ENCODE measurements around the gene GALNT13.

Gene GALNT13

DNA sequence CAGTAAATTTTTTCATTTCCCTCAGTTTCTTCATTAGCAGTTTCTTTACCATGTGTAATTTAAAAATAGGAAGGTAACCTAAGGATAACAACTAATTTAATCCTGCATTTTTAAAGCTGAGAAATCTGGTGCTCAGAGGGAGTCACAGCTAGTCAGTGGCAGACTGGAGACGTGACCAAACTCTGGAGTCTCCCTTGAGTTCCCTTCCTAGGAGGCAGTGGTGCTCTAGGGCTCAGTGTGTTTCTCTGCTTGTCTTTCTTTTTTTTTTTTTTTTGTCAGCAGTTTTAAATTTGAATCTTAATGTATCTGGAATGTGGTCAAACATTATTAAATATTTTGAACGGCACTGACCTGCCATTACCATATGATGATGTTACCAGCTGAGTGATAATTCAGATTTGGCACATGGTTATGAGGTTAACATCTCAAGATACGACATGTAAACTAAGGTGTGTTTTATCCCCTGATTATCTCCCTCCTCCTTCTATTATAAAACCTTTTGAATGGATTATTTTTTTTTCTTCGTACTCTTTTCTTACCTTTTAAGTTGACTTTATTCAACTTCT, 226.2 kb downstream of the GALNT13 start:
- no peak for DNase-seq (ENCODE audit: low read depth in 1 of 2, low spot score in 1 of 2)

- no peak for DNase-seq (ENCODE audit: low read depth in 1 of 2, low spot score in 1 of 2)
Observed at GRCh38 chr2:154120706-154121105, 249.0 kb downstream of the GALNT13 start.

DNA sequence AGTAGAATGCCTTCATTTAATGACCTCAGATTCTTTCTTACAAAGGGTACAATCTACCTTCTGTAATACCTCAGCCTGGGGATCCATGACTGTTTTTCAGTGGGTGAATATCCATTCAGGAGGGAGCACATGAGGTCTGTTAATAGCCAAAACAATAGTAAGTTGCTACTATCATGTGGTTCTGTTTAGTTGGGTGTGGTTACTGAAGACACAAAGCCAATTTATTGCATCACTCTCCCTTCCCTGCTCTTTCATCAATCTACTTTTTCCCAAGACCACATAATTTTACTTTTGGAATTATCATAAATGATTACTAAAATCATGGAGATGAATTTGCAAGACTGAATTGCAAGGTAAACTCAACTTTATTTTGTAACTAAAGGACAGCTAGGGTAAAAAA, 254.2 kb downstream of the GALNT13 start:
- DNase-seq (ENCODE audit: low read depth in 1 of 2, low spot score in 1 of 2) = no peak

DNA sequence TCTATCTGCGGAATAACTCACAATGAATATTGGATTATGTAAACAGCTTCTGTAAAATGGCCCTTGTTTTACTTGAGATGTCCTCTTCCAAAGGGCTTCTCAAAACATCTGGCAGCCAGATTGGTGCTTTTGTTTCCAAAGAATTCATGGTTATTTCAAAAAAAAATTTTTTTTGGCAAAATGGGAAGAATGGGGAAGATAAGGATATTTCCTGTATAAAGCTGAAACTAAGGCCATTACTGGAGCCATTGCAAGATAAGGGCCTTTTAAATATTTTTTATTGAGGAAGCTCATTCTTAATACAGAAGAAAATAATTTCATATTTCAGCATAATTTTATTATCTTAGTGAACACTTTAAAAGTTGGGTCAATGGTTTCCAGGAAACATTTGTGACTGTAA, 259.1 kb downstream of the GALNT13 start:
- no peak for DNase-seq (ENCODE audit: low read depth in 1 of 2, low spot score in 1 of 2)

- no peak for DNase-seq (ENCODE audit: low read depth in 1 of 2, low spot score in 1 of 2)
Observed at GRCh38 chr2:154132827-154133226, 261.1 kb downstream of the GALNT13 start.

DNA sequence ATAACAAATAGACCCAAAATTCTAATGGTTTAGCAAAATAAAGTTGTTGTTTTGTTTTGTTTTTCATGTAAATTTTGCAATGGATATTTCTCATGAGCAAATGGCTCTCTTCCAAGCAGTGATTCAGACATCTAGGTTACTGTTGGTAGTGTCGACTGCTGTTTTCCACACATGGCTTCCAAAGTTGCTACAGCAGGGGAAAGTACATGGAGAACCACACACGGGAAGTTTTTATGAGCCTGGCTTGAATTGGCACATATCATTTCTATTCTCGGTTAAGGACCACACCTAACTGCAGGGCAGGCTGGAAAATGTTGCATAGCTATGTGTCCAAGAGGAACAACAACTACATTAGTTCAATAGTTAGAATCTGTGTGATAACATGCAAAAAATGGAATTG, 262.1 kb downstream of the GALNT13 start:
- DNase-seq (ENCODE audit: low read depth in 1 of 2, low spot score in 1 of 2) = no peak

DNA sequence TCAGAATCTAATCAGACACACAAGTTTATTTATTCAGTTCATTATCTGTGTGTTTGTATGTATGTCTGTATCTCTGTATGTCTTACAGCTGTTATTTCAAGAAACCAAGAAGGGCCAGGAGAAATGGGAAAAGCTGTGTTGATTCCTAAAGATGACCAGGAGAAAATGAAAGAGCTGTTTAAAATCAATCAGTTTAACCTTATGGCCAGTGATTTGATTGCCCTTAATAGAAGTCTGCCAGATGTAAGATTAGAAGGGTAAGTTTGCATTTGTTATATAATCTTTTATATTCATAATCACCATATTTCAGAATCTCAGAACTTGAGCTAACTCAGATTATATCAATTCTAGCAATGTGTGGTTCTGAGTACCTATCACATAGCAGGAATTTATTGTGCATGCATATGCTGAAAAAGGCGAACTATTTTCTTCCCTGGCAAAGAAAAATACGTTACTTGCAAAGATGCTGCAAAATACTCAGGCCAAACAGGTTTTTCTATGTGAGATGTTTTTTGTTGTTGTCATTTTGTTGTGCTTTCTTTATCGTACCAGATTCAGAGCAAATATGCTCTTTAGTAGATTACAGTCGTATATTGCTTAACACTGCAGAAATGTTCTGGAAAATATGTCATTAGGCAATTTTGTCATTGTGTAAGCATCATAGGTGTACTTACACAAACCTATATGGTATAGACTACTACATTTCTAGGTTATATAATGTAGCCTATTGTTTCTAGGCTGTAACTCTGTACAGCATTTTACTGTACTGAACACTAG, 268.7 kb downstream of the GALNT13 start:
- no peak for DNase-seq (ENCODE audit: low read depth in 1 of 2, low spot score in 1 of 2)

- no peak for DNase-seq (ENCODE audit: low read depth in 1 of 2, low spot score in 1 of 2)
Observed at GRCh38 chr2:154142480-154142879, 270.8 kb downstream of the GALNT13 start.

DNA sequence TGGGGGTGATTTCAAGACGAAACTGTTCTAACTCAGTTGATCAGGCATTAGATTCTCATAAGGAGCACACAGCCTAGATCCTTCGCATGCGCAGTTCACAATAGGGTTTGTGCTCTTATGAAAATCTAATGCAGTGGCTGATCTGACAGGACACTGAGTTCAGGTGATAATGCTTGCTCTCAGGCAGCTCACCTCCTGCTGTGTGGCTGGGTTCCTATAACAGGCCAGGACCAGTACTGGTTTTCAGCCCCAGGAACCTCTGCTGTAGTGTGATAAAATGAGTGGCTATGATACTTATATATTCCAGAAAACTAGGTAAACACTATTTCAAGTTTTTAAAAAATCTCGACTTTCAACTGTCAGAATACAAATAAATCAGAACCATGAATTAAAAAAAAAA, 271.4 kb downstream of the GALNT13 start:
- DNase-seq (ENCODE audit: low read depth in 1 of 2, low spot score in 1 of 2) = no peak

DNA sequence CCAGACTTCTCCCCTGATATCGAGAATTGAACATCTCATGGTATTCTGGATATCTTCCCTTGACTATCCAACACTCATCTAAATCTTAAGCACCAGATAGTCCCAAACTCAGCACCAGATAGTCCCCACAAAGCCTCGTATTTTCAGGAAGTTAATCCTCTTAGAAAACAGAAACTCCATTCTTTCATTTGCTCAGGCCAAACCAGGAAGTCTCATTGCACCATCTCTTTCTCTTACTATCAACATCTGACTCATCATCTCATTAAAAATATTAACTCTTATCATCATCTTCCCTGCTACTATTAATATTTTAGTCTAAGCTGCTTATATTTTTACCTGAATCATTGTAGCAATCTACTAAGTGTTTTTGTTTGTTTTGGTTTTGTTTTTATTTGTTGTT, 286.4 kb downstream of the GALNT13 start:
- DNase-seq (ENCODE audit: low read depth in 1 of 2, low spot score in 1 of 2) = no peak

- no peak for DNase-seq (ENCODE audit: low read depth in 1 of 2, low spot score in 1 of 2)
Observed at GRCh38 chr2:154161286-154161685, 289.6 kb downstream of the GALNT13 start.

DNA sequence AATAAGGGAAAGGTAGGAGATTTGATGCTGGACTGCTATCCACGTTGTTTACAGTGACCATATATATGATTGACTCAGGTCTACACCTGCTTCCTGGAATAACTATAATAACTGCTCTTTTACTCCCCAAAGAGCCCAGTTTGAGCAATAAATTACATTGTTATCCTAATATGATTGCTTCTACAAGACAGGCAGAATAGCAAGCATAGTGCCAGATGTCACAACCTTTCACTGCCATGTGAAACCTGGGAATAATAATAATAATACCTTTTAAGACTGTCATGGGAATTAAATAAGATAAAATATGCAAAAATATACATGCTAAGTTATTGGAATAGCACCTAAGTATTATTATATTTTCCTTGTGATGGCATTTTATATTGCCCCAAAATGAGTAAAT, 298.7 kb downstream of the GALNT13 start:
- DNase-seq (ENCODE audit: low read depth in 1 of 2, low spot score in 1 of 2) = no peak

GRCh38 chr2:154173164-154173563, 301.4 kb downstream of the GALNT13 start:
- no peak for DNase-seq (ENCODE audit: low read depth in 1 of 2, low spot score in 1 of 2)

GRCh38 chr2:154173919-154174318, 302.2 kb downstream of the GALNT13 start:
- DNase-seq (ENCODE audit: low read depth in 1 of 2, low spot score in 1 of 2) = no peak

- DNase-seq (ENCODE audit: low read depth in 1 of 2, low spot score in 1 of 2) = no peak
Observed at GRCh38 chr2:154182008-154182407, 310.3 kb downstream of the GALNT13 start.

DNA sequence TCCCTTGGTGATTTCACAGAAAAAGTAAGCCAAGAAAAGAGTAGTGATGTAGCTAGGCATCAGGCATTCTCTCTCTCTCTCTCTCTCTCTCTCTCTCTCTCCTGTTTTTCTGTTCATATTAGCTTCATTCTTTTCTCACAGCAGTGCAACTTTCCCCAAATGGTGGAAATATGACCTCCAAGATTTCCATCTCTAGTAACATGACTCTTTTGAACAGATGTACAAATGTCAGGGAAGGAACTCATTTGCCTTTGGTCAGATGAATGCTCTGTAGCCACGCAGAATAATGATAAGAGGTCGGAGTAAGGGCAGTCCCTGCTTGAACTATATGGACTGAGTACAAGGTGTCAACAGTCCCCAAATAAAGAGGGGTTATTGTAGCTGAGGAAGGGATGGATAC, 316.2 kb downstream of the GALNT13 start:
- DNase-seq (ENCODE audit: low read depth in 1 of 2, low spot score in 1 of 2) = no peak

- no peak for DNase-seq (ENCODE audit: low read depth in 1 of 2, low spot score in 1 of 2)
Observed at GRCh38 chr2:154189953-154190352, 318.2 kb downstream of the GALNT13 start.

DNA sequence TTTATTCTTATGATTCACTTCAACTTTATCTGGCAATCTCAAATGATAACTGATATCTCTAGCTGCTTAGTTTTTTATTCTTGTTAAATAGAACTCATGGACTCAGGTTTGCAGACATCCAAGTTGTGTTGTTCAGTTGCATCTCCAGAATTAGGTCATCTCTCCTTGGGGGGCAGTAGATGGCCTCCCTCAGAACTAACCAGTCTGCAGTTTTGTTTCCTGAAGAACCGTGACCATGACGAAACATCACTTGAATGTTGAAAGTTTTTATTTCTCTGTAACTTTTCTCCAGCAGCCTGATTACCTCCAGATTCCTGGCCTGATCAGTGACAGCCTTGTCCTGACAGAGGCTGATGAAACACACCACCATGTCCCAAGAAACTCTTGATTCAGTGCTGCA, 321.5 kb downstream of the GALNT13 start:
- no peak for DNase-seq (ENCODE audit: low read depth in 1 of 2, low spot score in 1 of 2)

DNA sequence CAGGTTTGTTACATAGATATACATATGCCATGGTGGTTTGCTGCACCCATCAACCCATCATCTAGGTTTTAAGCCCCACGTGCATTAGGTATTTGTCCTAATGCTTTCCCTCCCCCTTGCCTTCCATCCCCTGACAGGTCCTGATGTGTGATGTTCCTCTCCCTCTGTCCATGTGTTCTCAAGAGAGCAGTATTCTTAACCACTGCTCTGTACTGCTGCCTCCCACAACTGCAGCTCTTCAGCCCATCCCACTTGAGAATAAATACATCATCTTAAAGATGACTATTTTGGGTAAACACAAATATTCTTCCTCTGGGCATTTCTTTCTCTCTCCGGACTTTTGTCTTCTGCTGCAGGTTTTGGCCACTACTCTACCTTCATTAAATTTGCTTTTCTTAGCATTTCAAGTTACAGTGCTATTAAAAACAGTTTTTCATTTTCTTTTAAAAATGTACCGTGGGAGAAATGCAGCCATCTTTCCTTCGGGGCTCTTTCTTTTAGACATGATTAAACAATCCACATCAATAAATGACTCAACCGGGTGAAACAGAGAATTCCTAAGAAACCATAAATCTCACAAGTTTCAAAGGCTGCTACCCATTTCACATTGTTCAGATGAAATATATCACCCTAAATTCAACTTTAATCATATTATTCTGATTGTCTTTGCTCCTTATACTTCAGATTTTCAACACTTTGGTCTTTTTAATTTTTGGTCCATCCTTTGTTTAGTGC, 323.4 kb downstream of the GALNT13 start:
- no peak for DNase-seq (ENCODE audit: low read depth in 1 of 2, low spot score in 1 of 2)

- DNase-seq (ENCODE audit: low read depth in 1 of 2, low spot score in 1 of 2) = no peak
Observed at GRCh38 chr2:154195644-154196195, 324.0 kb downstream of the GALNT13 start.

DNA sequence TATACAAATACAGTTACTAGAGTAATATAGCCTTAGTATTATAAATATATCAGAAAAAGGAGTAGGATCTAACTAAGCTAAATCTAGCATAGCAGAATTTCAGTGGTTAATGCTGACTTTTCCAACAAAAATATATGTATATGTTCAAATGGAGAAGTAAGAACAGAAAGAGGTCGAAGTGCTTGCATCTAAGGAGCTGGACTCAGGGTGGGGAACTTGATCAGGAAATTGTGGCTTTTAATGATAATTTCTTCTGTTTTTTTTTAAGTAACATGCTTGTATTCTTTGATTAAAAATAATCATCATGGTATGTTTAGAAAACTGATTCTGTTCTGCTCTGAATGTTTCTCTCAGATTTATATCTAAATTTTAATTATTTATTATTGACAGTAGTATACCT, 327.1 kb downstream of the GALNT13 start:
- no peak for DNase-seq (ENCODE audit: low read depth in 1 of 2, low spot score in 1 of 2)

GRCh38 chr2:154203206-154203605, 331.5 kb downstream of the GALNT13 start:
- no peak for DNase-seq (ENCODE audit: low read depth in 1 of 2, low spot score in 1 of 2)

Data from stimulated activated CD4-positive, alpha-beta T cell treated with anti-CD3 and anti-CD28 coated beads, Interleukin-15, amount 100 ng/mL, for 1 hour (primary cell).